WTC11 (cell line): ENCODE measurements around the gene THBS2. TPM values are rescaled to one million over a fixed set of nuclear protein-coding genes. Genes with fewer than 3 reads are reported as not detected.

ENCODE experiments used
- ATAC-seq: fragments of 200-7000 bp; cut with Tn5 transposase; 2 replicates; pipeline ENCODE4 v1.10.0; 2021; ENCODE audit warnings: mild to moderate bottlenecking, moderate library complexity
- CTCF ChIA-PET: fragments of 300-600 bp; sonication (Branson Sonifier 250); formaldehyde crosslinking; loops from one replicate; lab custom pipeline; 2021; ENCODE audit warnings: antibody characterized with exemption; lab: Charles Lee
- POLR2A ChIA-PET: fragments of 350-600 bp; sonication (Branson Sonifier 250); formaldehyde crosslinking; loops from one replicate; lab custom pipeline; 2021; ENCODE audit warnings: antibody characterized with exemption; lab: Charles Lee
- DNase-seq: peaks from one replicate; pipeline ENCODE4 v3.0.0; 2021; ENCODE audit warnings: low spot score
- H3K27ac Mint-ChIP-seq: 2 replicates; pipeline ENCODE4 v1.8.0; 2021; ENCODE audit warnings: mixed read lengths
- H3K27me3 Mint-ChIP-seq: 2 replicates; pipeline ENCODE4 v1.8.0; 2021; ENCODE audit warnings: low read depth, mild to moderate bottlenecking, moderate library complexity, mixed read lengths
- H3K36me3 Mint-ChIP-seq: 2 replicates; pipeline ENCODE4 v1.8.0; 2021; ENCODE audit warnings: mixed read lengths
- H3K4me1 Mint-ChIP-seq: 2 replicates; pipeline ENCODE4 v1.8.0; 2022; ENCODE audit warnings: mixed read lengths
- H3K4me3 Mint-ChIP-seq: 2 replicates; pipeline ENCODE4 v1.8.0; 2021; ENCODE audit warnings: mild to moderate bottlenecking, moderate library complexity, mixed read lengths
- H3K9me3 Mint-ChIP-seq: 2 replicates; pipeline ENCODE4 v1.8.0; 2021; ENCODE audit warnings: mixed read lengths
- AR ChIP-seq: fragments of 250-450 bp; sonication (Bioruptor Pico); IDR thresholded peaks from 2 replicates; pipeline ENCODE4 v1.9.0; 2021; ENCODE audit warnings: mild to moderate bottlenecking
- ATF2 ChIP-seq: sonication (generic); formaldehyde crosslinking; IDR thresholded peaks from 2 replicates; pipeline ENCODE4 v1.8.1; 2022; ENCODE audit warnings: low read depth, missing genetic modification reagents, borderline replicate concordance
- E2F5 ChIP-seq: sonication (generic); formaldehyde crosslinking; IDR thresholded peaks from 2 replicates; pipeline ENCODE4 v1.8.1; 2022; ENCODE audit warnings: mild to moderate bottlenecking, moderate library complexity, missing genetic modification reagents
- ERG ChIP-seq: fragments of 250-450 bp; sonication (Bioruptor Pico); IDR thresholded peaks from 2 replicates; pipeline ENCODE4 v1.8.0; 2021; ENCODE audit warnings: mild to moderate bottlenecking
- HMGXB4 ChIP-seq: sonication (generic); formaldehyde crosslinking; IDR thresholded peaks from 2 replicates; pipeline ENCODE4 v1.8.1; 2023; ENCODE audit warnings: mild to moderate bottlenecking, moderate library complexity, missing genetic modification reagents
- IRF2 ChIP-seq: sonication (generic); formaldehyde crosslinking; IDR thresholded peaks from 2 replicates; pipeline ENCODE4 v1.8.0; 2022; ENCODE audit warnings: low read depth, missing genetic modification reagents, borderline replicate concordance
- JAZF1 ChIP-seq: fragments of 250-450 bp; sonication (Bioruptor Pico); IDR thresholded peaks from 2 replicates; pipeline ENCODE4 v1.9.0; 2021; ENCODE audit warnings: moderate library complexity, mild to moderate bottlenecking, inconsistent platforms
- KAT7 ChIP-seq: sonication (generic); formaldehyde crosslinking; IDR thresholded peaks from 2 replicates; pipeline ENCODE4 v1.8.1; 2023; ENCODE audit warnings: missing genetic modification reagents, mild to moderate bottlenecking, borderline replicate concordance
- NFYB ChIP-seq: sonication (generic); formaldehyde crosslinking; conservative IDR thresholded peaks from 2 replicates; pipeline ENCODE4 v1.8.0; 2022; ENCODE audit warnings: low read depth, missing genetic modification reagents
- SP1 ChIP-seq: sonication (generic); formaldehyde crosslinking; conservative IDR thresholded peaks from 2 replicates; pipeline ENCODE4 v1.8.1; 2022; ENCODE audit warnings: missing genetic modification reagents
- USF2 ChIP-seq: sonication (generic); formaldehyde crosslinking; IDR thresholded peaks from 2 replicates; pipeline ENCODE4 v1.8.1; 2023; ENCODE audit warnings: mild to moderate bottlenecking, missing genetic modification reagents, moderate library complexity
- ZNF423 ChIP-seq: fragments of 250-450 bp; sonication (Bioruptor Pico); IDR thresholded peaks from 2 replicates; pipeline ENCODE4 v2.1.2; 2022; ENCODE audit warnings: mild to moderate bottlenecking, moderate library complexity
- ZNF532 ChIP-seq: fragments of 250-450 bp; sonication (Bioruptor Pico); IDR thresholded peaks from 2 replicates; pipeline ENCODE4 v1.9.0; 2021; ENCODE audit warnings: mild to moderate bottlenecking, borderline replicate concordance
- ZSCAN18 ChIP-seq: fragments of 250-450 bp; sonication (Bioruptor Pico); IDR thresholded peaks from 2 replicates; pipeline ENCODE4 v2.1.2; 2022; ENCODE audit warnings: mild to moderate bottlenecking, moderate library complexity
- total RNA-seq: library from RNA; stranded (reverse); gene quantifications from 3 replicates; pipeline ENCODE4 v1.2.3, GENCODE V29; 2021

Gene THBS2
- total RNA-seq, 1 experiment from 2014 or later = 40.3 TPM

GRCh38 chr6:169190970-169191369 lies 62.7 kb downstream of the THBS2 start (continued):
- TF ChIP-seq ZNF423 (CRISPR knock-in tag) (no peak), NFYB (no peak), ZSCAN18 (CRISPR knock-in tag) (no peak), E2F5 (CRISPR knock-in tag) (no peak), ERG (CRISPR knock-in tag) (no peak), AR (CRISPR knock-in tag) (no peak), ATF2 (CRISPR knock-in tag) (no peak), JAZF1 (no peak), KAT7 (CRISPR knock-in tag) (no peak)

GRCh38 chr6:169190144-169190584 lies 63.5 kb downstream of the THBS2 start:
- no peak for TF ChIP-seq IRF2 (CRISPR knock-in tag)
- Mint-ChIP-seq H3K4me1 (no peaks in the 10 kb centered on the region), H3K36me3 (peaks cover 3% of the 10 kb centered on the region; the same call in 1 of the 2 replicates), H3K9me3 (peaks cover 29% of the 10 kb centered on the region), H3K27me3 (no peaks in the 10 kb centered on the region), H3K4me3 (no peak overlapping the region), H3K27ac (no peak overlapping the region)
- ATAC-seq (no peak), DNase-seq (no peak)
- ChIA-PET POLR2A (no interaction called here), CTCF (interaction anchor here (1.1 kb wide), 1 partner anchor 255 kb away, joined by 3 read pairs; no protein-coding TSS in a partner anchor)

- CTCF ChIA-PET = no interaction called here
- no peak for TF ChIP-seq USF2
- no peak for TF ChIP-seq ZNF532 (CRISPR knock-in tag)
- no peak for TF ChIP-seq SP1 (CRISPR knock-in tag)
- TF ChIP-seq HMGXB4 = no peak
Observed at GRCh38 chr6:169189686-169190085, 64.0 kb downstream of the THBS2 start.

More at GRCh38 chr6:169189686-169190085, 64.0 kb downstream of the THBS2 start:
- Mint-ChIP-seq H3K4me3 (no peak overlapping the region), H3K36me3 (peaks cover 3% of the 10 kb centered on the region; the same call in 1 of the 2 replicates), H3K27ac (no peak overlapping the region), H3K27me3 (no peaks in the 10 kb centered on the region), H3K4me1 (no peaks in the 10 kb centered on the region), H3K9me3 (peaks cover 24% of the 10 kb centered on the region)
- POLR2A ChIA-PET = no interaction called here
- DNase-seq = no peak
- no peak for ATAC-seq
